ENCODE data around the gene DOCK8.

DOCK8 gene

DNA sequence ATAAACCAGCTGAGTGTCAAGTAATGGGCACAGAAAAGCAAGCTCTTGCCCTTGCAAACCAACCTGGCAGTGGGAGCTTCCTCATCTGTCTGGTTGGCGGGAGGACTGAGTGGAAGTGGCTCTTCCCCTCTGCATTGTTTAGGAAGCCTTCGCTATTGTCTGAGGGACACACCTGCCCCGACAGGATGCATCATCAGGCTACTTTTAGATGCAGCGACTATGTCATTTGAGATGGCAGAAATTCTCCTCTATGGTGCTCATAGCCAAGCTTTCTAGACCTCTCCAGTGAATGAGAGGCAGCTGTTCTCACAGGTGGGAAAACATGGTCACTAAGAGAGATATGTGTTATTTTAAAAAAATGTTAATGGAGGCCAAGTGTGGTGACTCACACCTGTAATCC lies 104.0 kb downstream of the DOCK8 start:
- no peak for TF ChIP-seq RARB (CRISPR knock-in tag; IDR thresholded peaks at IDR 0.05)
- TF ChIP-seq ESRRG (CRISPR knock-in tag; IDR thresholded peaks at IDR 0.05), result no peak
- no peak for TF ChIP-seq ZNF8 (CRISPR knock-in tag; IDR thresholded peaks at IDR 0.05)
- no peak for TF ChIP-seq CSDC2 (CRISPR knock-in tag; IDR thresholded peaks at IDR 0.05)
- TF ChIP-seq TOX (CRISPR knock-in tag; IDR thresholded peaks at IDR 0.05; ENCODE audit: borderline replicate concordance), result no peak
- no peak for TF ChIP-seq BACH2 (CRISPR knock-in tag; IDR thresholded peaks at IDR 0.05; ENCODE audit: borderline replicate concordance)
- no peak for TF ChIP-seq TCF4 (CRISPR knock-in tag; IDR thresholded peaks at IDR 0.05; ENCODE audit: borderline replicate concordance)
- TF ChIP-seq GLIS3 (CRISPR knock-in tag; IDR thresholded peaks at IDR 0.05), result no peak
- no peak for TF ChIP-seq TSHZ2 (CRISPR knock-in tag; IDR thresholded peaks at IDR 0.05)
- no peak for TF ChIP-seq ZC3H10 (CRISPR knock-in tag; IDR thresholded peaks at IDR 0.05)
- TF ChIP-seq ZNF70 (CRISPR knock-in tag; IDR thresholded peaks at IDR 0.05), result no peak
- TF ChIP-seq, protein P1, sequence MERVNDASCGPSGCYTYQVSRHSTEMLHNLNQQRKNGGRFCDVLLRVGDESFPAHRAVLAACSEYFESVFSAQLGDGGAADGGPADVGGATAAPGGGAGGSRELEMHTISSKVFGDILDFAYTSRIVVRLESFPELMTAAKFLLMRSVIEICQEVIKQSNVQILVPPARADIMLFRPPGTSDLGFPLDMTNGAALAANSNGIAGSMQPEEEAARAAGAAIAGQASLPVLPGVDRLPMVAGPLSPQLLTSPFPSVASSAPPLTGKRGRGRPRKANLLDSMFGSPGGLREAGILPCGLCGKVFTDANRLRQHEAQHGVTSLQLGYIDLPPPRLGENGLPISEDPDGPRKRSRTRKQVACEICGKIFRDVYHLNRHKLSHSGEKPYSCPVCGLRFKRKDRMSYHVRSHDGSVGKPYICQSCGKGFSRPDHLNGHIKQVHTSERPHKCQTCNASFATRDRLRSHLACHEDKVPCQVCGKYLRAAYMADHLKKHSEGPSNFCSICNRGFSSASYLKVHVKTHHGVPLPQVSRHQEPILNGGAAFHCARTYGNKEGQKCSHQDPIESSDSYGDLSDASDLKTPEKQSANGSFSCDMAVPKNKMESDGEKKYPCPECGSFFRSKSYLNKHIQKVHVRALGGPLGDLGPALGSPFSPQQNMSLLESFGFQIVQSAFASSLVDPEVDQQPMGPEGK (CRISPR knock-in tag; IDR thresholded peaks at IDR 0.05; ENCODE audit: borderline replicate concordance), result no peak
- no peak for TF ChIP-seq ZFP3 (CRISPR knock-in tag; IDR thresholded peaks at IDR 0.05)
- no peak for TF ChIP-seq OSR1 (CRISPR knock-in tag; IDR thresholded peaks at IDR 0.05)
- TF ChIP-seq PPARA (CRISPR knock-in tag; IDR thresholded peaks at IDR 0.05; ENCODE audit: borderline replicate concordance), result no peak
- no peak for TF ChIP-seq ISL1 (CRISPR knock-in tag; IDR thresholded peaks at IDR 0.05)
- no peak for TF ChIP-seq SNAI2 (CRISPR knock-in tag; IDR thresholded peaks at IDR 0.05)
- ATAC-seq, result no peak

GRCh38 chr9:324971-325370 lies 110.3 kb downstream of the DOCK8 start:
- no peak for TF ChIP-seq CSRNP3 (CRISPR knock-in tag; IDR thresholded peaks at IDR 0.05)
- no peak for TF ChIP-seq ZNF8 (CRISPR knock-in tag; IDR thresholded peaks at IDR 0.05)
- no peak for TF ChIP-seq SNAI2 (CRISPR knock-in tag; IDR thresholded peaks at IDR 0.05)
- TF ChIP-seq ZNF70 (CRISPR knock-in tag; IDR thresholded peaks at IDR 0.05), result no peak
- TF ChIP-seq TSHZ2 (CRISPR knock-in tag; IDR thresholded peaks at IDR 0.05), result no peak
- no peak for TF ChIP-seq ZNF565 (CRISPR knock-in tag; conservative IDR thresholded peaks at IDR 0.05; ENCODE audit: low read depth)
- TF ChIP-seq OSR1 (CRISPR knock-in tag; IDR thresholded peaks at IDR 0.05), result no peak
- TF ChIP-seq ISL1 (CRISPR knock-in tag; IDR thresholded peaks at IDR 0.05), result no peak
- TF ChIP-seq TCF4 (CRISPR knock-in tag; IDR thresholded peaks at IDR 0.05; ENCODE audit: borderline replicate concordance), result no peak
- TF ChIP-seq, protein P1 (CRISPR knock-in tag; IDR thresholded peaks at IDR 0.05; ENCODE audit: borderline replicate concordance), result no peak
- TF ChIP-seq, protein P2, sequence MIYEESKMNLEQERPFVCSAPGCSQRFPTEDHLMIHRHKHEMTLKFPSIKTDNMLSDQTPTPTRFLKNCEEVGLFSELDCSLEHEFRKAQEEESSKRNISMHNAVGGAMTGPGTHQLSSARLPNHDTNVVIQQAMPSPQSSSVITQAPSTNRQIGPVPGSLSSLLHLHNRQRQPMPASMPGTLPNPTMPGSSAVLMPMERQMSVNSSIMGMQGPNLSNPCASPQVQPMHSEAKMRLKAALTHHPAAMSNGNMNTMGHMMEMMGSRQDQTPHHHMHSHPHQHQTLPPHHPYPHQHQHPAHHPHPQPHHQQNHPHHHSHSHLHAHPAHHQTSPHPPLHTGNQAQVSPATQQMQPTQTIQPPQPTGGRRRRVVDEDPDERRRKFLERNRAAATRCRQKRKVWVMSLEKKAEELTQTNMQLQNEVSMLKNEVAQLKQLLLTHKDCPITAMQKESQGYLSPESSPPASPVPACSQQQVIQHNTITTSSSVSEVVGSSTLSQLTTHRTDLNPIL (CRISPR knock-in tag; IDR thresholded peaks at IDR 0.05; ENCODE audit: low read depth), result no peak
- no peak for TF ChIP-seq ESRRG (CRISPR knock-in tag; IDR thresholded peaks at IDR 0.05)
- ATAC-seq, result no peak

Data from SK-N-SH treated with all-trans-retinoic acid at 6 μM for 48 hours (cell line).